Uterus (tissue), 4 donors: Measurements from ENCODE around the gene SECISBP2L. TPM values are rescaled to one million over a fixed set of nuclear protein-coding genes. Genes with fewer than 3 reads are reported as not detected.

Experiments
- DNase-seq, 2 donors: peaks; one replicate each; pipeline ENCODE4 v3.0.0-alpha.2; 2019 to 2020
- H3K27ac ChIP-seq, 2 donors: fragments of 200-600 bp; sonication (generic); 1 replicate in 1 of 2; 2 replicates in 1 of 2; pipeline ENCODE4 v1.5.1; 2016 to 2018
- H3K27me3 ChIP-seq, 2 donors: fragments of 200-600 bp; sonication (generic); one replicate each; pipeline ENCODE4 v1.5.1; 2018 to 2019; ENCODE audit warnings: control low read depth in 1 of 2
- H3K36me3 ChIP-seq, 2 donors: fragments of 200-600 bp; sonication (generic); one replicate each; pipeline ENCODE4 v1.5.1; 2019; ENCODE audit warnings: control low read depth in 1 of 2
- H3K4me1 ChIP-seq, 2 donors: fragments of 200-600 bp; sonication (generic); one replicate each; pipeline ENCODE4 v1.5.1; 2018 to 2019; ENCODE audit warnings: control low read depth in 1 of 2
- H3K4me3 ChIP-seq, 2 donors: fragments of 200-600 bp; sonication (generic); 1 replicate in 1 of 2; 2 replicates in 1 of 2; pipeline ENCODE4 v1.5.1; 2018 to 2019; ENCODE audit warnings: mild to moderate bottlenecking in 1 of 2
- H3K9me3 ChIP-seq, 2 donors: fragments of 200-600 bp; sonication (generic); one replicate each; pipeline ENCODE4 v1.5.1; 2019; ENCODE audit warnings: control low read depth in 1 of 2
- POLR2A ChIP-seq, 2 donors: fragments of 450-650 bp; IDR thresholded peaks; one replicate each; pipeline ENCODE4 v1.6.1; 2016; ENCODE audit warnings: antibody characterized with exemption in 2 of 2, mild to moderate bottlenecking in 1 of 2, moderate library complexity in 1 of 2
- intact Hi-C: fragments of 100-400 bp; cut with DNase I; formaldehyde crosslinking; loops from one replicate; pipeline ENCODE4 v1.15.1; 2023; ENCODE audit warnings: low total_unique reads
- total RNA-seq, 4 donors: library from RNA; depleted of rRNA in 3 of 4; stranded (reverse); fragments of >200 nt in 3 of 4; gene quantifications; one replicate each; pipeline versions ENCODE4 v1.1.0 to v1.2.4, GENCODE V29; 2014 to 2023
- TF ChIP-seq, protein P1 (sequence below), 4 experiments: fragments of 200-600 bp in 2 of 4; fragments of 450-650 bp in 2 of 4; sonication (generic) in 2 of 4; IDR thresholded peaks; one replicate each; pipeline ENCODE4 v1.5.1; 2016 to 2019; ENCODE audit warnings: antibody characterized with exemption in 4 of 4, mild to moderate bottlenecking in 2 of 4, moderate library complexity in 1 of 4
- donor health status: DM: yes; HTN: yes; CAD: no.

SECISBP2L gene
- total RNA-seq, 4 donors from 2014 or later: 24.8 to 73.9 (median 47.6) TPM

DNA sequence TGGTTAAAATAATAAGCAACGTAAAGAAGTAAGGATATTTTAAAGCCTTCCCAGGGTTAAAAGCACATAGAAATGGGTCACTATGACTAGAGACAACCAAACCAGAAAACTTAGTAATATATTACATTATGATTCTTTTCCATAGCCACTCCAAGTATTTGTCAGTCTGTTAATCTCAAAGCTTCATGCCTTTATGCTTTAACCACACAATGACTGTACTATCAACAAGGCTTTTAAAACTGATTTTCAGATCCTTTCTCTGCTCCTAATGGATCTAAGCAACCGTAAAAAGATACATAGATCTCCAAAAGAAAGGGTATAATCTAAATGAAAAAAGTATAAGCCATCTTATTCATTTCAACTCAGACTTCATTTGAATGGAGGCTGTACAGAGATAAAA lies 14.4 kb downstream of the SECISBP2L start:
- H3K27ac ChIP-seq: no peak overlapping the region
- no peak overlapping the region for H3K4me3 ChIP-seq
- peaks cover 0 to 11% of the 10 kb centered on the region in 2 donors for H3K4me1 ChIP-seq
- H3K9me3 ChIP-seq: no peaks in the 10 kb centered on the region
- intact Hi-C loops: no loop called here
- no peak for TF ChIP-seq POLR2A (IDR thresholded peaks at IDR 0.05)
- TF ChIP-seq, protein P1, sequence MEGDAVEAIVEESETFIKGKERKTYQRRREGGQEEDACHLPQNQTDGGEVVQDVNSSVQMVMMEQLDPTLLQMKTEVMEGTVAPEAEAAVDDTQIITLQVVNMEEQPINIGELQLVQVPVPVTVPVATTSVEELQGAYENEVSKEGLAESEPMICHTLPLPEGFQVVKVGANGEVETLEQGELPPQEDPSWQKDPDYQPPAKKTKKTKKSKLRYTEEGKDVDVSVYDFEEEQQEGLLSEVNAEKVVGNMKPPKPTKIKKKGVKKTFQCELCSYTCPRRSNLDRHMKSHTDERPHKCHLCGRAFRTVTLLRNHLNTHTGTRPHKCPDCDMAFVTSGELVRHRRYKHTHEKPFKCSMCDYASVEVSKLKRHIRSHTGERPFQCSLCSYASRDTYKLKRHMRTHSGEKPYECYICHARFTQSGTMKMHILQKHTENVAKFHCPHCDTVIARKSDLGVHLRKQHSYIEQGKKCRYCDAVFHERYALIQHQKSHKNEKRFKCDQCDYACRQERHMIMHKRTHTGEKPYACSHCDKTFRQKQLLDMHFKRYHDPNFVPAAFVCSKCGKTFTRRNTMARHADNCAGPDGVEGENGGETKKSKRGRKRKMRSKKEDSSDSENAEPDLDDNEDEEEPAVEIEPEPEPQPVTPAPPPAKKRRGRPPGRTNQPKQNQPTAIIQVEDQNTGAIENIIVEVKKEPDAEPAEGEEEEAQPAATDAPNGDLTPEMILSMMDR (IDR thresholded peaks at IDR 0.05): no peak
- no peaks in the 10 kb centered on the region for H3K27me3 ChIP-seq
- DNase-seq: no peak
- no peaks in the 10 kb centered on the region for H3K36me3 ChIP-seq

DNA sequence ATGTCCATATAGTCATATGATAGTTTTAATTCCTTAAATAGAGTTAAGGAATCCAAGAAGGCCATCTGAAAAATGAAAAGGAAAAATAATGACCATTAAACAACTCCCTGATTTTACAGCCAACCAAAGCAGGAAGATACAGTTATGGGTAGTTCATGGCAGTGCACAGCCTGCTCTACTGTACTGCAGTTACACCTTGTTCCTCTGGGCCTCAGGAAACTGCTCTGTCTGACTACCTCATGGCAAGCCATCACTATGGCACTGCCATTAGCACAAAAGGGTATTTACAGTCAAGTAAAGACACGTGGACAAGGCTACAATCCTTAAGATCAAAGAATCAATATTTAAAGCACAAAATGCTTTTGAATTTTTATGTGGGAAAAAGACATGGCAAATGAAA lies 19.5 kb downstream of the SECISBP2L start:
- H3K27me3 ChIP-seq: no peaks in the 10 kb centered on the region
- no peak overlapping the region for H3K27ac ChIP-seq
- no peak overlapping the region for H3K4me3 ChIP-seq
- no peaks in the 10 kb centered on the region for H3K9me3 ChIP-seq
- TF ChIP-seq, protein P1 (IDR thresholded peaks at IDR 0.05): no peak
- TF ChIP-seq POLR2A (IDR thresholded peaks at IDR 0.05): no peak
- DNase-seq: no peak
- intact Hi-C loops: loop anchor here (10.0 kb wide), 1 partner anchor 1258 kb away; no protein-coding TSS in a partner anchor
- H3K4me1 ChIP-seq: no peaks in the 10 kb centered on the region
- no peaks in the 10 kb centered on the region for H3K36me3 ChIP-seq

DNA sequence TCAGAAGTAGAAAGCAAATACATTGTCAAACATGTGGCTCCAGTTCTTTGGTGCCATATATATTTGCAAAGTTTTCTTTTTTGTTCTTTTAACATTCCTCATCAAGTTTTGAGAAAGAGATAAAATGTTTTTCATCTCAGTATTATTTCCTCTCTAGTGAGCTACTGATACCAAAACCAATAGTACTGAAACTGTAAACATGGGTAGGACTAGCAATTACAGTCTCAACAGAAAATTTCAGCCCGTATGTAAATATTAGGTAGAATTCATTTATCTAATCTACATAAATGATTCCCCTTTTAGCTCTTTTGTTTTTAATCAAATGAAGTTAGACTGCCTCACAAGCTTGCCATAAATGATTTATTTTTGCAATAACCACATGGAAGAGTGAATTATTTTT lies 21.4 kb downstream of the SECISBP2L start:
- no peak for DNase-seq
- no peak for TF ChIP-seq POLR2A (IDR thresholded peaks at IDR 0.05)
- TF ChIP-seq, protein P1 (IDR thresholded peaks at IDR 0.05): no peak
- Histone ChIP-seq H3K27ac (no peak overlapping the region), H3K4me1 (no peaks in the 10 kb centered on the region), H3K4me3 (no peak overlapping the region), H3K36me3 (no peaks in the 10 kb centered on the region), H3K9me3 (no peaks in the 10 kb centered on the region), H3K27me3 (no peaks in the 10 kb centered on the region)
- intact Hi-C loops: loop anchor here (10.0 kb wide), 1 partner anchor 1260 kb away; no protein-coding TSS in a partner anchor

DNA sequence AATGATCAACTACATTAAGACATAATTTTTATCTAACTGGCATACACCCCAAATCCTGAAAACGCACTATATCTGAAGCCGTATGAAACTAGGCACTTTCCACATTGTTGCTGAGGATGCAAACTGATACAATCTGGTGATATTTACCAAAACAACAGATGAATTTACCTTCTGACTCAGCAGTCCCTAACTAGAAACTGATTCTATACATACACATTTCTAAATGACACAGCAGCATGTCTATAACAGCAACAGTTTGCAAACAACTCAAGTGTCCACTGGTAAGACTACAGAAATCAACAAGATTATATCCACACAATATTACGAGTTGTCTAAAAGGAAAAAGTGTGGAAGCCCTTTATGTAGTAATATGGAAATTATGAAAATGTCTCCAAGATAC lies 22.9 kb downstream of the SECISBP2L start:
- TF ChIP-seq POLR2A (IDR thresholded peaks at IDR 0.05): no peak
- TF ChIP-seq, protein P1 (IDR thresholded peaks at IDR 0.05): no peak
- Histone ChIP-seq H3K27ac (no peak overlapping the region), H3K4me3 (no peak overlapping the region), H3K9me3 (no peaks in the 10 kb centered on the region), H3K27me3 (no peaks in the 10 kb centered on the region), H3K36me3 (no peaks in the 10 kb centered on the region), H3K4me1 (no peaks in the 10 kb centered on the region)
- intact Hi-C loops: loop anchor here (10.0 kb wide), 1 partner anchor 1261 kb away; no protein-coding TSS in a partner anchor
- DNase-seq: no peak

DNA sequence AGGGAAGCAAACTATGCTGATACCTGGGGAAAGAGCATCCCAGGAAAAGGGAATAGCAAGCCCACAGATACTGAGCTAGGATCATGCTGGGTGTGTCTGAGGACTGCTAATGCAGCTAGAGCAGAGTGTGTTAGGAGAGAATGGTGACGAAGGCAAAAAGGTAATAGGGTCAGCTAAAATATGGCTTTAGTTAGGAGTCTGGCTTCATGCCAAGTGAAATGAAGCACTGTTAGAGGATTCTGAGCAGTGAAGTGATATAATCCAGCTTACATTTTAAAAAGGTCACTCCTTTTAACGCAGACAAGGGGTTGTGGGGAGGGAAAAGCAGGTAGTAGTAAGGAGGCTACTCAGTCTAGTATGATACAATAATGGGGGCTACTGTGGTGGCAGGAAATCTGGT lies 30.4 kb downstream of the SECISBP2L start:
- TF ChIP-seq POLR2A (IDR thresholded peaks at IDR 0.05): no peak
- TF ChIP-seq, protein P1 (IDR thresholded peaks at IDR 0.05): no peak
- Histone ChIP-seq H3K27ac (no peak overlapping the region), H3K9me3 (no peaks in the 10 kb centered on the region), H3K36me3 (no peaks in the 10 kb centered on the region), H3K27me3 (no peaks in the 10 kb centered on the region), H3K4me1 (no peaks in the 10 kb centered on the region), H3K4me3 (no peak overlapping the region)
- DNase-seq: no peak
- intact Hi-C loops: no loop called here
